Measurements from ENCODE around the gene CPSF4L. TPM values are rescaled to one million over a fixed set of nuclear protein-coding genes. Genes with fewer than 3 reads are reported as not detected.

CPSF4L gene
- total and polyA plus RNA-seq, 2 of the 13 experiments (the other 11 are each of a cell fraction or from before 2014, with no cell fraction given): 0.73 to 1.6 TPM

DNA sequence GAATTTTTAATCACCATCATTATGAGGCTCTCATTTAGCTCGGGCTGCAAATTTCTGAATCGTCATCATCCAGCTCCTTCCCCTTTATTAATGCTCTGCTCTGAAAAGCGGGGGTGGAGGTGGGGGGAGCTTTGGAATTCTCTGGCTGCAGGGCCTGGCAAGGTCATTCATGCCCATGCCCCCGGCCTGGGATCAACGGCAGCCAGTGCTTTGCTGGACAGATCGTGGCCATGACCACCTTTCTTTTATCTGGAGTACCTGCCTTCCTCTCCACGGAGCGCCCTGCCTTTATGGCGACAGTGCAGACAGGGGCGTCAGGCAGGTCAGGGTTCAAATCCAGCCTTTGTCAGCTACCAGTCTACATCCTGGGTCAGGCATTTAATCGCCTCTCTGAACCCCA, 5.1 kb upstream of the CPSF4L start:
- FAIRE-seq (no peak), DNase-seq (ENCODE audit: low spot score) (no peak), ATAC-seq (no peak)
- ChIA-PET CTCF (ENCODE audit: low intra/inter-chr PET ratio, low total read pairs) (no interaction called here), POLR2A (interaction anchor here (1.5 to 1.9 kb wide), 4 partner anchors 42 to 99 kb away, joined by 3 to 11 read pairs (median 6); partner anchors contain the start of gene CDC42EP4)
- H3K4me1 ChIP-seq (ENCODE audit: insufficient read depth, low read length): peaks cover 86% of the 10 kb centered on the region
- intact Hi-C loops (cut with micrococcal nuclease; ENCODE audit: unreplicated experiment) (no loop called here), in situ Hi-C loops (cut with HindIII; ENCODE audit: extremely low pct_ligation_motif_present, low pct_unique_long_range_greater_than_20kb) (no loop called here)
- H4K20me1 ChIP-seq (ENCODE audit: insufficient read depth, low read length): no peaks in the 10 kb centered on the region
- H2AFZ ChIP-seq (ENCODE audit: low read length): no peak overlapping the region
- BruUV-seq (replicated peaks): no TSS peak
- TF ChIP-seq ZZZ3 (CRISPR knock-in tag; IDR thresholded peaks at IDR 0.05; ENCODE audit: borderline replicate concordance) (no peak), CHD4 (IDR thresholded peaks at IDR 0.05; ENCODE audit: borderline replicate concordance, low read length) (0 out of 2 replicates have a peak, but pooled peaks have one; percentile 20), ZKSCAN8 (CRISPR knock-in tag; IDR thresholded peaks at IDR 0.05; ENCODE audit: borderline replicate concordance) (no peak), PHF21A (CRISPR knock-in tag; IDR thresholded peaks at IDR 0.05) (peak; percentile 4; the same call in 1 of the 2 replicates), ISX (CRISPR knock-in tag; conservative IDR thresholded peaks at IDR 0.05) (no peak), ZNF720 (CRISPR knock-in tag; IDR thresholded peaks at IDR 0.05) (no peak), HNRNPL (IDR thresholded peaks at IDR 0.05; ENCODE audit: low read depth, low read length) (0 out of 2 replicates have a peak, but pooled peaks have one; percentile 53), ZNF703 (CRISPR knock-in tag; IDR thresholded peaks at IDR 0.05; ENCODE audit: borderline replicate concordance) (no peak), ZNF468 (CRISPR knock-in tag; IDR thresholded peaks at IDR 0.05) (0 out of 2 replicates have a peak, but pooled peaks have one; percentile 65), NCOA5 (CRISPR knock-in tag; IDR thresholded peaks at IDR 0.05) (no peak), SYNCRIP (IDR thresholded peaks at IDR 0.05; ENCODE audit: insufficient read depth, low read depth, low read length) (no peak), ZNF619 (CRISPR knock-in tag; IDR thresholded peaks at IDR 0.05) (0 out of 2 replicates have a peak, but pooled peaks have one; percentile 9), DNMT1 (CRISPR knock-in tag; IDR thresholded peaks at IDR 0.05) (0 out of 2 replicates have a peak, but pooled peaks have one; percentile 26), JUN (CRISPR knock-in tag; IDR thresholded peaks at IDR 0.05) (no peak)
- TF ChIP-seq, protein P1, sequence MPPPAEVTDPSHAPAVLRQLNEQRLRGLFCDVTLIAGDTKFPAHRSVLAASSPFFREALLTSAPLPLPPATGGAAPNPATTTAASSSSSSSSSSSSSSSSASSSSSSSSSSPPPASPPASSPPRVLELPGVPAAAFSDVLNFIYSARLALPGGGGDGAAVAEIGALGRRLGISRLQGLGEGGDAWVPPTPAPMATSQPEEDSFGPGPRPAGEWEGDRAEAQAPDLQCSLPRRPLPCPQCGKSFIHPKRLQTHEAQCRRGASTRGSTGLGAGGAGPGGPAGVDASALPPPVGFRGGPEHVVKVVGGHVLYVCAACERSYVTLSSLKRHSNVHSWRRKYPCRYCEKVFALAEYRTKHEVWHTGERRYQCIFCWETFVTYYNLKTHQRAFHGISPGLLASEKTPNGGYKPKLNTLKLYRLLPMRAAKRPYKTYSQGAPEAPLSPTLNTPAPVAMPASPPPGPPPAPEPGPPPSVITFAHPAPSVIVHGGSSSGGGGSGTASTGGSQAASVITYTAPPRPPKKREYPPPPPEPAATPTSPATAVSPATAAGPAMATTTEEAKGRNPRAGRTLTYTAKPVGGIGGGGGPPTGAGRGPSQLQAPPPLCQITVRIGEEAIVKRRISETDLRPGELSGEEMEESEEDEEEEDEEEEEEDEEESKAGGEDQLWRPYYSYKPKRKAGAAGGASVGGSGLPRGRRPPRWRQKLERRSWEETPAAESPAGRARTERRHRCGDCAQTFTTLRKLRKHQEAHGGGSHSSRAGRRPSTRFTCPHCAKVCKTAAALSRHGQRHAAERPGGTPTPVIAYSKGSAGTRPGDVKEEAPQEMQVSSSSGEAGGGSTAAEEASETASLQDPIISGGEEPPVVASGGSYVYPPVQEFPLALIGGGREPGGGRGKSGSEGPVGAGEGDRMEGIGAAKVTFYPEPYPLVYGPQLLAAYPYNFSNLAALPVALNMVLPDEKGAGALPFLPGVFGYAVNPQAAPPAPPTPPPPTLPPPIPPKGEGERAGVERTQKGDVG (CRISPR knock-in tag; IDR thresholded peaks at IDR 0.05; ENCODE audit: borderline replicate concordance): 0 out of 2 replicates have a peak, but pooled peaks have one; percentile 6
- TF ChIP-seq, protein P2, sequence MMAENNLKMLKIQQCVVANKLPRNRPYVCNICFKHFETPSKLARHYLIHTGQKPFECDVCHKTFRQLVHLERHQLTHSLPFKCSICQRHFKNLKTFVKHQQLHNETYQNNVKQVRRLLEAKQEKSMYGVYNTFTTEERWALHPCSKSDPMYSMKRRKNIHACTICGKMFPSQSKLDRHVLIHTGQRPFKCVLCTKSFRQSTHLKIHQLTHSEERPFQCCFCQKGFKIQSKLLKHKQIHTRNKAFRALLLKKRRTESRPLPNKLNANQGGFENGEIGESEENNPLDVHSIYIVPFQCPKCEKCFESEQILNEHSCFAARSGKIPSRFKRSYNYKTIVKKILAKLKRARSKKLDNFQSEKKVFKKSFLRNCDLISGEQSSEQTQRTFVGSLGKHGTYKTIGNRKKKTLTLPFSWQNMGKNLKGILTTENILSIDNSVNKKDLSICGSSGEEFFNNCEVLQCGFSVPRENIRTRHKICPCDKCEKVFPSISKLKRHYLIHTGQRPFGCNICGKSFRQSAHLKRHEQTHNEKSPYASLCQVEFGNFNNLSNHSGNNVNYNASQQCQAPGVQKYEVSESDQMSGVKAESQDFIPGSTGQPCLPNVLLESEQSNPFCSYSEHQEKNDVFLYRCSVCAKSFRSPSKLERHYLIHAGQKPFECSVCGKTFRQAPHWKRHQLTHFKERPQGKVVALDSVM (CRISPR knock-in tag; IDR thresholded peaks at IDR 0.05): no peak
- H3K27ac ChIP-seq (ENCODE audit: extremely low read length, insufficient read depth, low read length): no peak overlapping the region
- 0 out of 2 replicates have a peak, but pooled peaks cover 4% of the 10 kb centered on the region for H3K9me3 ChIP-seq (ENCODE audit: low read length)
- no peak overlapping the region for H3K4me2 ChIP-seq (ENCODE audit: low read depth, low read length)
- H3K36me3 ChIP-seq (replicated peaks in 1 of 2; ENCODE audit: control insufficient read depth in 1 of 2, insufficient read depth in 2 of 2, low read length in 2 of 2): no peaks in the 10 kb centered on the region
- no peak overlapping the region for H3K9ac ChIP-seq (ENCODE audit: insufficient read depth, low read depth, low read length)
- no peaks in the 10 kb centered on the region for H3K79me2 ChIP-seq (ENCODE audit: insufficient read depth, low read length)
- H3K27me3 ChIP-seq (ENCODE audit: control insufficient read depth in 1 of 2, insufficient read depth in 2 of 2, low read length in 2 of 2): no peaks in the 10 kb centered on the region
- no peak overlapping the region for H3K4me3 ChIP-seq (replicated peaks in 1 of 3; ENCODE audit: insufficient read depth in 1 of 3, low read depth in 2 of 3, low read length in 3 of 3)
- 77% methylated on average over 11 of the region's 11 CpGs for WGBS (ENCODE audit: low lambda C conversion rate)

Data from HepG2 (cell line).